GM18520 (cell line): ENCODE results near the gene MYO1B.

Source experiments
- ATAC-seq: cut with Tn5 transposase; IDR thresholded peaks from one replicate; pipeline ENCODE4 v1.9.1; 2021; ENCODE audit not compliant: unreplicated experiment

Gene MYO1B

DNA sequence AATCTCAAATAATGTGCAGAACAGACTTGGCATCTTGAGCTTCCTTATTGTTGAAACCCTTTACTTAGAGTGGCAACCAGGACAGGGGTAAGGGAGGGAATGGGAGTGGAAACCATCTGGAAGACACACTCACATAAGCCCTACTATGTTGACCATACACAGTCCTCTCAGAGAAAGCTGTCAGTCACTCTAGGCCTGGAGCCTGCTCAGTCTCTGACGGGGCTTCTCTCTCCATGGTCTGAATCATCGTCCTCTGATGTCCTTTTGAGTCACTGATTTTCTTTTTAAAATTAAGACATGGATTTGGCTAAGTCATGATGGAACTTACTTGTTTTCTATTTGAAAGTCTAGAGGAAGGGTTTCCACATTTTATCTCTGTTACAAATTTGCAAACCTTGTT is 74.0 kb downstream of the MYO1B start:
- no peak for ATAC-seq

DNA sequence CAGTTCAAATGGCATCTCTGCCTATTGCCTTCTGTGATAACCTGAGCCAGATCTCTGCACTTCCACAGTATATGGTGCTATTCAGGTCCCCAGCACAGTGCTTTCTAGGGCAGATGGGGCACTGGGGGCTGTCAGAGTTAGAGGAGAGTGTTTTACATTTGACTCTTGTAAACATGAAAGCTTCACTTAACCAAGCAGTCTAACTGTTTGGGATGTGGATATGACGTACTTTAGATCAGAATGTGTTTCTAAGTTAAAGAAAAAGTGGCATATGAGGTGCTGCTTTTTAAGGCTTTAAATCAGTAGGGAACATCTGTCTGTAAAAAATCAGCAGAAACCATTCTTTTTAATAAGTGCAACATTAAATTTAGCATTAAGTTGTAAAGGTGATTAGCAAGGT is 75.7 kb downstream of the MYO1B start:
- ATAC-seq, result no peak

DNA sequence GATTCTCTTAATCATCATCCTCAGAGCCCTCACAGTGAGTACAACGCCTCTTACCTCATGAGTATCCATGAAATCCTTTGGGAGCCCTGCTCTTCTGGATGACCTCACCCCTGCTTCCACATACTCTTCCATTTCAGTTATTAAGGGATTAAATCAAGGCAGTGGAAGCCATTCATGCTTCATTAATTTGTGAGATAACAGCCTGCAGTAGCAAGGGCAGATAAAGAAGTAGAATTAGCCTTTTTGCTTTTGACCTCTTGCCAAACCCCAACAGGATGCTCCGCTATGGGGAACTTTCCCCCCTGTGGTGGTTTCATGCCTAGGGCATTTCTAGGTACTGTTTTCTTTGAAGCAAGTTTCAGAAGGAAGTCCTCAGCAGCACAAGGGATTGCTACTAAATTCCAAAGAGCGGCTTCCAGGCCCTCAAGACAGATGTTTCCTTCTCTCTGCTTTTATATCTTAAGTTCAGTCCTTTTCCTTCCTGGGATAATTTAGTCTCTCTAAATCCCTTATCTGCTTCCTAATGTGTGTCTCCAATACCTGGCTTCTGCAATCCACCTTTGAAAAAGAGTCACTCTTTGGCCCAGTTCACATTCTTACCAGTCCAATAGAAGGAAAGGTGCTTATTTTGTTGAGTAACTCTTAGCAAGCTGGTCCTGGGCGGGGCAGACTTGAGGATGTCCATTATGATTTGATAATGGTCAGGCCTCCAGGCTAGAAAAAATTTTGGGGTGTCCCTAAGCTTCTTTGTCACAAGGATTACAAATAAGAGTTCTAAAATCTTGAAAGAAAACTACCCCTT is 76.9 kb downstream of the MYO1B start:
- ATAC-seq, result no peak

DNA sequence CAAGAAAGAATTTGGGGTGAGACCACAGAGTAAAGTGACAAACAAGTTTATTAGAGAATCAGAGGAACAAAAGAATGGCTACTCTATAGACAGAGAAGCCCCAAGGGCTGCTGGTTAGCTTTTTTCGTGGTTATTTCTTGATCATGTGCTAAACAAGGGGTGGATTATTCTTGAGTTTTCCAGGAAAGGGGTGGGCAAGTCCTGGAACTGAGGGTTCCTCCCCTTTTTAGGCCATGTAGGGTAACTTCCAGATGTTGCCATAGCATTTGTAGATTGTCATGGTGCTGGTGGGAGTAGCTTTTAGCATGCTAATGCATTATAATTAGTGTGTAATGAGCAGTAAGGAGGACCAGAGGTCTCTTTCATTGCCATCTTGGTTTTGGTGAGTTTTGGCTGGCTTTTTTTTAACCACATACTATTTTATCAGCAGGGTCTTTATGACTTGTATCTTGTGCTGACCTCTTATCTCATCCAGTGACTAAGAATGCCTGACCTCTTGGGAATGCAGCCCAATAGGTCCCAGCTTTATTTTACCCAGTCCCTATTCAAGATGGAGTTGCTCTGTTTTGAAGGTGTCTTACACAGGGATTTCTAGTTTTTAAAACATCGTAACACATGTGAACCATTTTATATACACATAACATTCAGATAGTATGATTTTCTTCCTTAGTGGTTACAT is 77.8 kb downstream of the MYO1B start:
- no peak for ATAC-seq

- ATAC-seq, result no peak
Observed at GRCh38 chr2:191325651-191326365, 80.6 kb downstream of the MYO1B start.

DNA sequence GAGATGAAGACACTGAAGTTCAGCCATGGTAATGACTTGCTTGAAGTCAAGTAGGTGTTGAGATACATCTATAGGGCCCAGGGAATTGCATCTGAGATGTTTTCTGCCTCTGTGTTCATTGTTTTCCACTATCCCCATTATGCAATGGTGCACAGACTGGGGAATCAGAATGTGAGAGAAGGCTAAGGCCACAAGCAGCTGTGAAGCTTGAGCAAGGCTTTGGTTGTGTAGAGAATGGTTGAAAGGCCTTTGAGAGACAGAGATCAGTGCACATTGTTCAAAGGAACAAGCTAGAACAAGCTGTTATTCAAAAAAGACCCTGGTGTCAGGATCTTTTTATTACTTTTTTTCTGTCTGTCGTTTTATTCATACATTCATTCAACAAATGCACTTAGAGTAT is 82.3 kb downstream of the MYO1B start:
- no peak for ATAC-seq

DNA sequence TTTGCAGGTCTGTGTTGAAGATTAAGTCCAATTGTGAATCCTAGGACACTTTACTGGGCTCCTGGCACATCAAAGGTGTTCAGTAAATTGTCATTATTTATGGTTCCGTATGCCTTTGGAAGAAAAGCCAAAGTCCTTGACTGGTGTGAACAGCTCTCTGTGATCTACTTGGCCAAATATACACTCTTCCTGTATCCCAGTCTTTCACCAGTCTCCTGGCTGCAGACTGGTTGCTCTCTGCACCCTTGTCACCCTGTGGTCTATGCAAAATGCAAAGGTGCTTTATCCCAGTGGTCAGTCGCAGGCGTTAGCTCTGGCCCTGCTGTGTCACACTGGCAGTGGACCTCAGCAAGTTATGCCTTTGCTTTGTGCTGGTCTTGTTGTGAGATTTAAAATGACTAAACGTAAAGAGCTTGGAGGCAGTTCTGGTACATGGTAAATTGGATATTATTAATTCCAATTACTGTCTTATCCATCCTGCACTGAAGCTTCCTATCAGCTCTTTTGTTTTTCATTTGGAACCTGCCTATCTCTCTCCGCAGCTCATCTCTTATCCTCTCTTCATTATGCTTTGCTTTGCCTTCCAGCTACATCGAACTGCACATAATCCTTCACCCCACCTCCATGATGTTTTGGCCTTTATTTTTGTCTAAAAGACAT is 83.1 kb downstream of the MYO1B start:
- no peak for ATAC-seq

DNA sequence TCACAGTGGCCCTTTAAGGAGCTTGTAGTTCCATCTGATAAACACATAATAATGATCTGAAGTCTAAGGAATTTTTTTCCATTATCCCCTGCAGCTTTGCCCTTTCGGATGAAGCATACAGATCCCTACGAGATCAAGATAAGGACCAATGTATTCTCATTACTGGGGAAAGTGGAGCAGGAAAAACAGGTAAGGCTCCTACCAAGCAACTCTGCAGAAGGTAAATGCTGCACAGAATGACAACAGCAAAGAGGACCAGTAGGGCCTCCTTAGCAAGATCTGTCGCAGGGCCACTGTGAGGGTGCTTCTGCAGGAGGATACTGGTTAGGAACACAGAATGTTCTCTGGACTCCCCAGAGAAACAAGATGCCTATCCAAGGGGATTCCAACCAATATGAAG is 84.6 kb downstream of the MYO1B start:
- ATAC-seq, result no peak

GRCh38 chr2:191333911-191334357 is 88.7 kb downstream of the MYO1B start:
- ATAC-seq, result no peak

DNA sequence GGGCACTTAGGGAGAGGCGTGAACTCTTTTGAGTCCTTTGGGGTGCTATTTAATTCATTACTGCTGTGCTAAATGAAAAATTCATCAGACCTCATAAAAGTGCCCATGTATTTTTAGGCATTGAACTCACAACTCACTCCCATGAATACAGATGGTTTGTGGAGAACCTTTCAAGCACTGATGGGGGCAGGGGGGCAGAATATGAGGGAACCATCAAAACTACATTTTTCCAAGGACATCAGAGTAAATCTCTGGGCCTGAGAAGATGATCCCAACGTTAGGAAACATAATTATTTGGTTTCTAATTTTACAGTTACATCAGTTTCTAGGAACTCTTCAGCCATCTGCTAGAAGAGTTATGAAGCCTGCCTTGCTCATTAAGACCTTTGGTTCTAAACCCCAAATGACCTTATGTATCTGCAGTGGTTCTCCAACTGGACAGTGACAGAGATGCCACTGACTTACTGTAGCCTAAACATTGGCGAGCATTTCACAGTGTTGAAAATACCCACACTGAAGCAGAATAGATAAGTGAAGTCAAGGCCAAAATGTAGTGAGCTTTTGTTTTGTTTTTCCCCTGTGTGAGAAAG is 90.8 kb downstream of the MYO1B start:
- no peak for ATAC-seq

DNA sequence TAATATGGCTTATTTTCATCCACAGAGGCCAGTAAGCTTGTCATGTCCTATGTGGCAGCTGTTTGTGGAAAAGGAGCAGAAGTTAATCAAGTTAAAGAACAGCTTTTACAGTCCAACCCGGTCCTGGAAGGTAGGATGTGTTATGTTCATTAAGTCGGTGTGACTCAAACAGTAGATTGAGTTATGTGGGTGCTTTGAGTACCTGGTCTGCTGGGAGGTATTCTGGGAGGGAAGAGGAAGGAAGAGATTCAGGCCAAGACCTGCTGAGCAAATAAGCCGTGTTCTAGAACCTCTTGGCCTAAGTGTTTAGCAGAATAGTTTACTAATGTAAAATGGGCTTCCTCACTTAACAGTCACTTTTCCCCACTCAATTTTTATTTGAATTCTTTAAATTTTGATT is 96.2 kb downstream of the MYO1B start:
- no peak for ATAC-seq

DNA sequence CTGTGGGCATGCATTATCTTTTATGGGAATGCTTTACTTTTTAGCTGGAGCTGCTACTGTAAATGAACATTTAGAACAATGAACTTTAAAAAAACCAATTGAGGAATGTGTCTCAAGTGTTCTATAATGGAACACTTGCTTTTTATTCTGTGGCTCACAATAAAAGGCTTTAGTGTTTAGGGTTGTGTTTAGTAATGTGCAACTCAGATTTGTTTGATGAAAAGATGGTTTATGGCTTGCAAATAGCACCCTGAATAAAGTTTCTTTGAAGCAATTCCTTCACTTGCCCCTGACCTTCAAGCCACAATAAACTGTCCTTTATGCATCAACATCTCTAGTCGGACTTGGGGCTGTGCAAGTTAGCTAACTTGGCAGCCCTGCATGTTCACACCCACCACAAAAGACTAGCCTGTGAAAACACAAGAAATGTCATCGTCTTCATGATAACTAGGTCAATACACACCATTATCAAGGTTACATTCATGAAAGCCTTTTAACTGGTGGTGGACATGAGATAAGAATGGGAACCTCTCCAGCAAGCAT is 98.7 kb downstream of the MYO1B start:
- ATAC-seq, result no peak

GRCh38 chr2:191345788-191346187 is 100.6 kb downstream of the MYO1B start:
- ATAC-seq, result no peak

GRCh38 chr2:191347154-191347553 is 102.0 kb downstream of the MYO1B start:
- no peak for ATAC-seq

GRCh38 chr2:191347881-191348280 is 102.7 kb downstream of the MYO1B start:
- no peak for ATAC-seq

- ATAC-seq, result no peak
Observed at GRCh38 chr2:191349990-191350389, 104.8 kb downstream of the MYO1B start.

DNA sequence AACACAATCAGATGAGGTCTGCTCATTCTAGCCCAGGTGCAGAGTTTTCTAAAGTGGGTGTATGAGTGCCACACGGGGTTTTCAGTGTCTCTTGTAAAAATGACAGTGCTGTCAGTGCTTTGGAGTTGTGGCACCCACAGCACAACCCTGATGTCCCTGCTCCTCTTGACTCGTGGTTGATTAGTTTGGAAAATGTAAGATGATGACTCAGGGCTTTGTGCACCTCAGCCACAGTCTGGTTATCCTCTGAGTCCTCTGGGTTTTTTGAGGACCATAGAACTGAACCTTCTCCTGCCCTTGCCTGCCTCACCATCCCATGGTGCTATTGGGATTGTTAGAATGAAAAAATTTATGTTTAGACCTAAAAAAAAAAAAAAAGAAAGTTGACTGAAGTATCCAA is 105.6 kb downstream of the MYO1B start:
- no peak for ATAC-seq

GRCh38 chr2:191351298-191351697 is 106.1 kb downstream of the MYO1B start:
- ATAC-seq, result no peak

DNA sequence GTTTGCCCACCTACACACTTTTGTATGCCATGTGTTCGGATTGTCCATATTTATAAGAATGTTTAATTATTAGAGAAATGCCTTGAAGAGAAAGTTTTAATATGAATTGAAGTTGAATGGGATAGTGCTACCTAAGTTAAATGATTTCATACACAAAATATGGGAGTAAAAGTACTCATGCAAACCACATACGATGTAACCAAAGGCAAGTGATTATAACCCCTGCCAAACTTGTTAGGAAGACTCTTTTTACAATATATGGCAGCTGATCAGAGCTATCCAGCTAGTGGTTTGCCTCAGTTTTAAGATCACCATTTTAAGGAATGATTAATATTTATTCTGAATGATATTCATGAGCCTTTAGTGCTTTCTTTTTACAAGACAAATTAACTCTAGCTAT is 106.7 kb downstream of the MYO1B start:
- no peak for ATAC-seq

DNA sequence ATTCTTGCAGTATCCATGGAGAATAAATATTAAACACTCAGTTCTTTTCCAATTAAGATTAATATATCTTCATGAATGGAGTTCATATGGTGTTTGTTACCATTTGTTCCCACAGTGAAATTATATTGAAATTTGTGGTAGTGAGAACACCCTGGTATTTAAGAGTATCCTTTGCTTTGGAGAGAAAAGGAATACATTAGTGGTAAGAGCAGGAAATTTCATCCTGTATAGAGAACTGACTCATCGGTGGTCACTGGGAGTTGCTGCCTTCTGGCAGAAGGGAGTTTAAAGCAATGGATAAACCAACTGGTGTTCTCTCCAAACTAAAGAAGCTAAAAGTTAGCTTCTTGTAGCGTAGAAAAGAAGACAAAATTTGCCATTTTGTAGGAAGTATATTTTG is 107.3 kb downstream of the MYO1B start:
- no peak for ATAC-seq
